ENCODE measurements around the gene ENOX1.
A peak's percentile ranks its signal among the peaks of the same experiment; 100 is the strongest.

ENOX1 gene

DNA sequence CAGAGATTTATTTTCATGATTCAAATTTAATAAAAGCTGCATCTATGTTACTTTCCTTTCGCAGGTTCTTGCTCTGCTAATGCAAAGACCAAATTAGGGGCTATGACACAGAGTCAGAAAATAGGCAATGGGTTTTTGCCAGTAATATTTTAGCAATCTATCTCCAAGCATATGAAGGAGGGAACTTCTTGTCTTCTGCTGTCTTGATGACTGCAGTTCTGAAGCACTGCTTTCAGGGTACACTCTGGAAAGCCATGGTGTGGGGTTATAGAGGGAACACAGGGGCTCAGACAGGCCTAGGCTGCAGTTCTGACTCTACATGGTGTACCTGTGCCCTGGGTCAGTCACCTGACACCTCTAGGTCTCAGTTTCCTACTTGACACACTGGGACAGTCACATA lies 500.0 kb downstream of the ENOX1 start:
- DNase-seq (ENCODE audit: low spot score), result no peak

DNA sequence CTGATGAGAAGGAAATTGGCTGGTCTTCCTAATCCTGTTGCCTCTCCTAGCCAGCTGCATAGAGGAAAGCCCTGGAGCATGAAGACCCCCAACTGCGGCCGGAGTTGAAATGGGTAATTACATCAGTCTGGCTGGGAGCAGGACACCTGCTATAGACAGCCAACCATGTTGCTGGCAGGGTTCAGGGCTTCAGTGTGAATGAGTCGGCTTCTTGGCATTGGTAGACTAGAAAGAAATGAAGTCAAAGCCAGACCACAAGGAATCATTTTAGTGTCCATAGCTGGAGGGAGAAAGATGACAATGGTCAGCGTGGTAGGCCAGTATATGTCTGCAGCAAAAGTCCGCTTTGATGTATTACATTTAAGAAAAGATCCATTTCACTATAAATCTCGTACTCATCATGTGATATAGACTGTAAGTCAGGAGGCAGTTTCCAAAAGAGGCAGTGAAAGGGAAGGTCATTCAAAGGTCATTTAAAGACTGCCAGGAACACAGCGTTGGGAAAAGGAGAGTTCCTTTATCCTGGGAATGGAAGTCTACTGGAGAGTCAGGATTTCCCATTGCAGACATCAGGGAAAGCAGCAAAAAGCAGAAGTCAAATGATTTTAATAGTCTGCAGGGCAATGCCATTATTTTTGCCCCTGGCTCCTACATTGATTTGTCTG lies 500.7 kb downstream of the ENOX1 start:
- no peak for DNase-seq (ENCODE audit: low spot score)

DNA sequence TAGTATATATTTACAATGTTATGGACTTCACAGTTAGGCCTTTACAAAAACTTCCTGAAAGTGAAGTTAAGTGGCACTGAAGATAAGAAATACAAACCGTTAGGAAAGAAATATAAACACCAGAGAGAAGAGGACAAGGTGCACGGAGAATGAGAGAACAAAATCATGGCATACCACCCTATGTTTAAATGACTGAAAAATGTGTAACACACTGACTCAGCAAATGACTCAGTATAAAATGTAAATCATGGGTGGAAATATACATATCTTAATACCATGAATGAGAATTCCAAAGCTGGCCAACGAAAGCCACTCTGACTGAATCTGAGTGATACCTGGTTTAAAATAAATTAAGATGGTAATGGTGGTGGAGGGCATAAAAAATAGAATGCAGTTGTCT lies 502.6 kb downstream of the ENOX1 start:
- DNase-seq (ENCODE audit: low spot score), result no peak

DNA sequence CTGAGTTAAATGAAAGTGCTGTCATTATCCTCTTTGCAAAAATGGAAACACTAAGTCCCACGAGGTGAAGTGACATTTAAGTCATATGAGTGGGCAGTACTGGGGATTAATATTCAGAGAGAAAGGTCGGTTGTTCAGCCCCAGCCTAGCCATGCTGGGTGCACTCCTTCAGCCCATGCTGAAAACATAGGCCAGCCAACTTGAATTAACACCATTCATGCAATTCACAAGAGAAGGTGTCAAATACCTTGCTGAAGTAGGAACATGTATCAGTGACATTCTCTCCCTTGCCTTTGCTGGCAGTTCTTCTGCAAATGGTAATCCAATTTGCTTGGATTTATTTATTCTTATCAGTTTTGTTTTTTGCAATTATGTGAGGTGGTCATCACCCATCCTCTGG lies 507.1 kb downstream of the ENOX1 start:
- DNase-seq (ENCODE audit: low spot score), result no peak

DNA sequence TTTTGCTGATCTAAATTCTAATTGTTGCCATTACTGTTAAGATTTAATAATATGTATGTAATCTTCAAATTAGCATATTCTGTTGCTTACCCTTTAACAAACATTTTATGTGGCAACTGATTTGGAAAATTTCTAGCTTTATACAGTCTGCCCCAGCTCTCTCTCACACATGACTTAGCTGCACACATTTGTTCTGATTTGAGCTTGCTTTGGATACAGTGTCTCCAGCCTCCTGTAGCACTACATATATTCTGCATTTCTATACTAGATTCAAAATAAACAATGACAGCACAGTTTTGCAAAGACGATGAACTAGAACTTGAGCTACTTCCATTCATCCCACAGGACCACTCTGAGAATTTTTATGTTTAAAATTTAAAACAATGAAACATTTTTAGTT lies 508.6 kb downstream of the ENOX1 start:
- no peak for DNase-seq (ENCODE audit: low spot score)

DNA sequence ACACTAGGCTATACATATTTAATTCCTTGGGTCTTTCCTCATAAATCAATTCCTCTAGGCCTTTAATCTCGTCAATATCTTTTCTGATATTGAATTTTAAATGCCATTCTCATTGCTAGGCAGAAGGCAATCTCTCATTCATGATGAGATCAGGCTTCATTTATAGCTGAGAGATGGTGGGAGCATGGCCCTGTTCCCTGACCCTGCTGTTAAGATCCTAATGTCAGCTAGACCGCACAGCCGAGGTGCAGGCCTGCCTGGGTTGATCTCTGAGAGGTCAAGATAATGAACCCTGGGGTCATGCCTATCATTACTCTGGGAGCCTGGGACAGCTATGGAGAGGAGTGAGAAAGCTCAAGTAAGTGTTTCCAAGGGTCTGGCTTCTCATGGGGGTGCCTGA lies 509.6 kb downstream of the ENOX1 start:
- DNase-seq (ENCODE audit: low spot score), result no peak

DNA sequence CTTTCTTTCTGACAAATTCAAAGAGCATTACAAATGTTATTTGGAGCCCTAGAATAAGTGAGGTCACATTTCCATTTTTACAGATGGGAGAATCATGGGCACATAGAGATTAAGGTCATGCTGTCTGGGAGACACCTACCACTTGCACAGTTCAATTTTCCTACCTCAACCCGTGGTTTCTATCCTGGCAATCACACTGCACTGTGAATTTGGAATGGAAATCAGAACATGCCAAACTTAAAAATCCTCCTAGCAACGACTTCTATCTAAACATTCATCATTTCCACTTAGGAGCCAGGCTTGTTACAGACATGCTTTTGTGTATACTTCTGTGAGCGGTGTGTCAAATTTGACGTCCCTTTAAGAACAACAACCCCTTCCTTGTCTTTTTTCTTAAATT lies 511.9 kb downstream of the ENOX1 start:
- no peak for DNase-seq (ENCODE audit: low spot score)

DNA sequence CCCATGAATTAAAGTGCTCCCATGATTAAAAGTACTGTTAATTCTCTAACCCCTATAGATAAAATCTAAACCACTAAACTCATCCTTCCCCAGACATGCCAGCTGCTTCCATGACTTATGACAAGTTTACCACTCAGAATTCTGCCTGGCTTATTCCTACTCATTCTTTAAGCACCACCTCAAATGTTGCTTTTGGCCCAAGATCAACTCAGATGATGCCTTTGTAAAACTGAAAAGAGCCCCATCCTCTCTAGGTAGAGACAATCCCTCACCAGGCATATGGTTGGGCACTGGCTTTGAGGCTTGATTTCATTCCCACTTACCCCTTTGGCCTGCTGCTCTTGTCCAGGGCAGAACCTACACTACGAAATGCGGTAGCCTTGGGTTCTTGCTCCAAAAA lies 513.4 kb downstream of the ENOX1 start:
- DNase-seq (ENCODE audit: low spot score), result no peak

DNA sequence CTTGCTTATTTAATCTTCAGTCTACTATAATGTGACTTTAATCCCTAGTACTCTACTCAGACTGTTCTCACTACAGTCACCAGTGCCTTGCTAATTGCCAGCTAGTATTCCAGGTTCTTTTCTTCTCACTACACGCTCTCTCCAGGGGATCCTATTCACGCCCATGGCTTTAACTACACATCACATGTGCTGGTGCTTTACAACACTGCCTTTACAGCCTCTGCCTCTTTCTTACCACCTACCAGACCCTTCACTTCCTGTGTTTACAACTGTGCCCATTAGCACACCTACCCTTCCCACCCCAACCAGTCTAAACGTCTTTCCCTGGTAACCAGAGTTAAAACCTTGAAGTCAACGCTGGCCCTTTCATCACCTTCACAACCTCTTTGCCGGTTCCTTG lies 513.9 kb downstream of the ENOX1 start:
- no peak for DNase-seq (ENCODE audit: low spot score)

DNA sequence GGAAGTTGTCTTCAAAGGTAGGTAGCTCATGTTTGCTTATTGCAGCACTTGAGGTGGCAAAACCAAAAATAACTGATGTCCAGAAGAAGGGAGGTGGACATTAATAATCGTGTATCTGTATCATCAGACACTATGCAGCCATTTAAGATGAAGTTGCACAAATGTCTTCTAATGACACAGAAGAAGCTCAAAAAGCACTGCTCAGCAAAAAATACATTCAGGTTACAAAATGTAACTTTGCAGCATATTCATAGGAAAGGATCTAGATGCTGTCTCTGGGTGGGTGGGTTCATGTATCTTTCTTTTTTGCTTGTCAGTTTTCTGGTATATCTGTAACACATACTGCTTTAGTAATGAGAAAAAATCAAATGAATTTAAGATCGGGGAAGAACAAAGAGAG lies 515.6 kb downstream of the ENOX1 start:
- DNase-seq (ENCODE audit: low spot score), result no peak

DNA sequence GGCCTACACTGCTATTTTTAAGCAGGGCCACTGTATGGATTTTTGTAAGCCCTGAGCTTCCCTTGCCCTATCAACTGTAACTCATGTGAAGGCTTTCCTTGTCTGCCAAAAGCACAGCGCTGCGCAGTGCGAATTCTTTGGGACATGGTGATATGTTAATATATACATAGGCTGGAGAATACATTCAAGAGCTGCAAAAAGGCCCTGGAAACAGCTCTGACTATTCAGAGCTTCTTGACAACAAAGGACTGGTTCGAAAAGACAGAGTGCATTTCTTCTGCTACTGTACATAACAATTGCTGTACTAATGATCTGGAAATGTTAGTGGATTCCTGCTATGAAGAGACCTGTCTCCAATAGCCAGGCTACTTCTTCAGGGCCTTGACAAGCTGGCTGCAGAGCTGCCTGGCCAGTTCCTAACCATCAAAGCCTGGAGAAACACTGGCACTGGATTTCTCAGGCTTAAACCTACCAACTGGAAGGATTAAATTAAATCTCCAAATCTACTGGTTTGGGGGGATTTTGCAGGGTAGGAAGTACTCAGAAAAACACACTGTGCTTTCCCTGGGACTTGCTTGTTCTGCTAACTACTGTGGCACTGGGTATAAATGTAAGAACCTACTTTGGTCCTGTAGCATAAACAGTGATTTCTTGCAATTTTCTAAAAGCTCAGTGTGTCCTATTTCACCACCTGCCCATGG lies 516.5 kb downstream of the ENOX1 start:
- DNase-seq (ENCODE audit: low spot score), result no peak

DNA sequence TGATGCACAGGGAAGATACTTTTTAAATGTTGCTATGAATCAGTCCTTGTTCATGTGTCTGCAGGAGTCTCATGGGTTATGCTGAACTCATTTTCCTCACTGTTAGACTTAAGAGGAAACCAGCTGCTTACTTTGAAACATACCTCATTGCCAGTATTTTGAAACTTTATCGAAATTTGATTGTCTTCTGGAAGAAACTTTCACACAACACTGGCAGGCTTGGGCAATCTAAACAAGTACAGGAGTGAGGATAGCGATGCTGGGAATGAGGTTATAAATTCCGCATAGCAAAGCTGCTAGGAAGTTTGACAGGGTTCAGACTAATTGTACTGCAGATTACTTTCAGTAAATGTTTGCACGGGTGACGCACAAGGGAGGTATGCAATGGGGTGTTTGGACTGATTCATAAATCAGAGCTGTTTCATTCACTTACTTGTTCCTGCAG lies 517.7 kb downstream of the ENOX1 start:
- DNase-seq (ENCODE audit: low spot score), result no peak

DNA sequence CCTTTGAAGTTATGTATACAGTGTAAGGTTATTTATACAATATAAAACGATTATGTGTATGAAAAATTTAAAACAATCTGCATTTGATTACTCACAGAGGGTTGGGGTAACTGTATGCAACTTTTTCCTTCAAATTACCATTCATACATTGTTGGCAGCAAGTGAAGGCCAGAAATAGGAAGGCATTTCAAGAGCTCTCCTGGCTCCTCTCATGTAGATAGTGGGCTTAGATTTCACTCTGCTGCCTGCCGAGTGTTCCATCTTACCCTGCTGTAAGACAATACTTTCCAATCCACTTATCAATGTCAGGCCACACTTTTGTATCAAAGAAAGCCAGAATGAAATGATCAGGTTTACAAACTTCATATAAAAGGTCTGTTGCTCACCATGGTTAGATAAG lies 518.1 kb downstream of the ENOX1 start:
- no peak for DNase-seq (ENCODE audit: low spot score)

DNA sequence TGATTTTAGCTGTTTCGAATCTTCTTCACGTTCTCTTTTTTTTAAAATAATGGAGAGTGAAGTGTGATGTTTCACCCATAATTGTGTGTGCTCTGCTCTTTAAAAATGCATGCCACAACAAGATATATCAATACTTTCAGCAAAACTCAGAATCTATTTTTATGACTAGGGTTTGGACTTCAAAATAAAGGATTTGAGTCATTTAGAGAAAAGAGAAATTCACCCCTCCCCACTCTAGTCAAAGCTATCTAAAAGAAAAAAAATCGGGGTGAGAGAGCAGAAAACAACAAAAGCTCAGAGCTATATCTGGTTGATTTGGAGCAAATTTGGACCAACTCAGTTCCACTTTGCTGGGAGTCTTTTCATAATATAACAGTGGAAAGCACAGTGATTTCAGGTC lies 518.9 kb downstream of the ENOX1 start:
- DNase-seq (ENCODE audit: low spot score), result no peak

DNA sequence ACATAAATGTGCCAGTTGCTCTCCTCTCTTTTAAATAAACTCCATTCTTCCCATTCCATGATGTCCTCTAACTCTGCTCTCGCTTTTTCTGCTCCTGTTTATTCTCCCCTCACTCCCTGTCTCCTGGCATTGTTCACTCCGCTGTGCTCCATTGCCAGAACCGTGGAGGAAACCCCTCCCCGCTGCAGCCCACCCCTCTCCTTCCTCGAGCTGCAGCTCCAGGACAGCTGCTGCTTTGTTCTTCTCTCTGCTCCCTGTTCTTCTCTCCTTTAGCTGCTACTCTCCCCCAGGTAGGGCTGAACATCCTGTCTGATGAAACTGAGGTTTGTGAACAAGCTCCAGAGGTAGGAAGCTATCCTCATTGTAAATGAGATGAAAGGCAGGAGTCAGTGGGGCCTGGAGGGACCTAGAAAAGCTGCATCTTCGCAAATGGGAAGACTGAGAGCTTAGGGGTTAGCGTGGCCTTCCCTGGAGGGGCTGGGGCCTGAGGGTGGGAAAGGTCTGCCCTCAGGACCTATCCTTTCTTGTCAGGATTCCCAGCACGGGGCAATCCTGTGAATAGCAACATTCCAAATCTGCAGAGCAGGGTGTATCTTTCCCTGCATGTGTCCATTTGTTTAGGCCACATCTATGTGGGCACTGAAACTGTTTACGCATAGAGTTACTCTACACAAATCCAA lies 519.7 kb downstream of the ENOX1 start:
- no peak for DNase-seq (ENCODE audit: low spot score)

DNA sequence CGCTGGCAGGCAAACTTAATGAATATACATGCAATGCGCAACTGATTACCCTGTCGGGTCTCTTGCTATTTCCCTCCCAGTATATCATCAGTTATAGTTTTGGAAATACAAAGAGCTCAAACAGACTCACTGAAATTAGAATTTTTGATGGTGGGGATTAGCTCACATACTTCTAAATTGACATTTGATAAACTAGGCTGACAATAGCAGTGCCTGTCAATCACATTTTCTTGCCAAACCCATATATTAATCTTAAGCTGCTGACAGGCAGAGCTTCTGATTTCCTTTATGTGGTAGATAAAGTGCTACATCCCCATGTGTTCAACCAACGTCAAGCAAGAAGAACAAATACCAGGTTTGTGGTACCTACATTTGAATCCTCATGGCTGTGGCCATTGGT lies 521.7 kb downstream of the ENOX1 start:
- DNase-seq (ENCODE audit: low spot score), result no peak

DNA sequence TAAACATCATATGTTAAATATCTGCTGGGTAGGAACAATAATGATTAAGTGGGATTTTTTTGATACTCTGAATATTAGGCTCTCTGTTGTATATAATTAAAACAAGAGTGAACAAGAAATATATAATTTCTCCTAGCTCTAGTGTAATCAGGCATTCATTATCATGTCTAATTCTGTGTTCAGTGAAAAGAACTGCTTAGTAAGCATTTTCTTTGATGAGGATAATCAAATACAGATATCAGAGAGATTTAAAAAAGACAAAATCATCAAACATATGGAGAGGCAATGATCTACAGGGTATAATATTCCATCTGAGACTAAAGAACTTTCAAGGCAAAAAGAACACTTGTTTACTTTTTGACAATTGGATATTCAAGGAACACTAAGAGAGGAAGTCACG lies 522.3 kb downstream of the ENOX1 start:
- no peak for DNase-seq (ENCODE audit: low spot score)

DNA sequence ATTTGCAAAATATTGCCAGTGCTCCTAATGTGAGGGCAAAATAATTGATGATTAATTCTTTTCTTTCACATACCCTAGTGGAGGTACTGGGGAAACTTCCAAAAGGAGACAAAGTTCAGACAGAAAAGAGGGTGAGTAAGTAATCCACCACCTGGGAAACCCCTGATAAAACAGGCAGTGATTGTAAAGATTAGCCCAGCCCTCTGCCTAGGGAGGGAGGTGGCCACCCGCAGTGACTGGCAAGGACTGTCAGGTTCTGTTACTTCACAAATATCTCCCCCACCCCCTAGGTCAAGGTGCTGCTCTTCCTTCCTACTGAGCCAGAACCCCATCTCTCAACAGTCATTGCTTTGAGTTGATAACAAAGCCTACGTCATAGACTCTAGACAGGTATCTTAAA lies 523.7 kb downstream of the ENOX1 start:
- no peak for DNase-seq (ENCODE audit: low spot score)

DNA sequence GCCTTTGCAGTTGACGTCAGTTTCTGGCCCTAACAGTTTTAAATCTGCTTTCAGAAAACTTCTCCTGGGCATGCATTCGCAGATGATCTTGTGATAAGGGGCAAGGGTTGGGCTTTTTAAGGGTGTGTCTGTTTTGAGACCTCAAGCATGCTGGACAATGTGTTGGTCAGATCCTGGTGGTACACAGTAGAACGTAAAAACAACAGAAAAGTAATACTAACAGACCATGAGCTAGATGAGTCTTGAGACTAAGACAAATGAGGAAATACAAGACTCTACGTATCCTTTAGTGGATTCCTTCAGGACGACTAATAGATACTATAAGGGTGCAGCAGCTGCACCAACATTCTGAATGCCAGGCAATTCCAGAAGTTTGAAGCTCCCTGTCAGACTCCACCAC lies 525.8 kb downstream of the ENOX1 start:
- DNase-seq (ENCODE audit: low spot score), result no peak

DNA sequence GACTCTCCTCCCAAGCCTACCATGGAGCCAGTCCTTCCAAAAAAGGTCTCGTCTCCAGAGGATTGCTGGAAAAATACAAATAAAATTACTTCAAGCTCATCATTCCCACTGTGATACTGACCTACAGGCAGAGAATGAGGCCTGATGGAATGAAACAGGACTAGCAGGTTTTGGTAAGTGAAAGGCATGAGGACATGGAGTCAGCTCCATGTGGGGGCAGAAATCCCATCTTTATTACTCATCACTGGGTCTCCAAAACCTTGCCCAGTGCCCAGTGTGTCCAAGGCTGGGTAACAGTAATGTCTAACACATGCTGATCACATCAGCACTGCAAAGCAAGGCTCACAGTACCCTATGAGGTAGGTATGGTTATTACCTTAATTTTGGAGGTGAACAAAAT lies 528.0 kb downstream of the ENOX1 start:
- DNase-seq (ENCODE audit: low spot score), result no peak

DNA sequence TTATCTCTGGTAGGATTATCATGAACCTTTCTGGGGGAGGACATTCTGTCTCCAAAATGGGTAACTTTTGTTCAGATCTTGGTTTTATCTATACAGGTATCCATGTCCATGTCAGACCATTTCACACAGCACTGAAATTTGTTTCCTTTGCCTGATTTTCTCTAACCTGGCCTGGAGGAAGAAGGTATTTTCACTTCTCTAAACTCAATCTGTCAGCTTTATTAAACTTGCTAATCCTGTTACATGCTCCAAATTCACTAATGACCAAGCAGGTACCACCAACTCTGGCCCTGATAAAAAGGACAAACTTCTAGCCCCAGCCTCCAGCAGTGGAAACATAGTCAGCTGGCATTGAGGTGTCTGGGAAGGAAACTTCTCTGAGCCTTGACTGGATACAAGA lies 529.0 kb downstream of the ENOX1 start:
- DNase-seq (ENCODE audit: low spot score), result no peak

DNA sequence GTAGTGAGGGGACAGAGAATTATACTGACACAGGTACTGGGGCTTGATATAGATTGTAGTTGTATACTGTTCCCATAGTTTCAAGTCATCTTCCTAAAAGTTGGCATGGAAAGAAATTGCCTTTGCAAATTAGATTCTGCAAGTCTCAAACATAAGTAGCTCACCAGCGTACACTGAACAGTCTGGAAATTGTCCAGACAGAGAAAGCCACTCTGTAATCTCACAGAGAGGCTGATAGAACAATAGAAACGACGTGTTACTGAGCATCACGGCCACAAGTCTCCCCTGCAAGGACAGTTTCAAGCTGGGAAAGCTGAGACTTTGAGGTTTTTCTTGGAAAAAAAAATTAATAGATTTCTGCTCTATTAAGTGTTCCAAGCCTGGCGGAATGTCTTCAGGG lies 534.8 kb downstream of the ENOX1 start:
- peak; percentile 28 for DNase-seq (ENCODE audit: low spot score)

DNA sequence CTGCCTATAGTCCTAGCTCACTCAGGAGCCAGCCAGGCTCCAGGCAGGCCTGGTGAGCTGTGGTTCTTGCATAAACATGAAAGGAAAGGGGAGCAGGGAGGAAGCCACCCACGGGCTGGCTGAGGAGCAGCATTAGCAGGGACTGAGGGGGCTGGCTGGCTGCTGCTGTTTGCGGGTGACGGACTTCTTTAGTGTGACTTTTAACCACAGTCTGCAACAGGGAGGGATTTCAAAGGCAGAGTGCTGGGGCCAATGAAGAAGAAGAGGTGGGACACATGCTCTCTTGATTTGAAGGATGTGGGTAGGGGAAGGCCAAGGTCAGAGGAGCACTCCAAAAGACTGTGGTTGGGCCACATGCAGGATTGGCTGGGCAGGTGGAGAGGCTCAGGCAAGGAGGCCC lies 540.4 kb downstream of the ENOX1 start:
- DNase-seq (ENCODE audit: low spot score), result no peak
